GM18498 (cell line): ENCODE results near the gene ULK1.

Experiments used
- ATAC-seq: cut with Tn5 transposase; IDR thresholded peaks from one replicate; pipeline ENCODE4 v1.9.1; 2021; ENCODE audit warnings: mild to moderate bottlenecking, moderate library complexity; ENCODE audit not compliant: unreplicated experiment

Gene ULK1

DNA sequence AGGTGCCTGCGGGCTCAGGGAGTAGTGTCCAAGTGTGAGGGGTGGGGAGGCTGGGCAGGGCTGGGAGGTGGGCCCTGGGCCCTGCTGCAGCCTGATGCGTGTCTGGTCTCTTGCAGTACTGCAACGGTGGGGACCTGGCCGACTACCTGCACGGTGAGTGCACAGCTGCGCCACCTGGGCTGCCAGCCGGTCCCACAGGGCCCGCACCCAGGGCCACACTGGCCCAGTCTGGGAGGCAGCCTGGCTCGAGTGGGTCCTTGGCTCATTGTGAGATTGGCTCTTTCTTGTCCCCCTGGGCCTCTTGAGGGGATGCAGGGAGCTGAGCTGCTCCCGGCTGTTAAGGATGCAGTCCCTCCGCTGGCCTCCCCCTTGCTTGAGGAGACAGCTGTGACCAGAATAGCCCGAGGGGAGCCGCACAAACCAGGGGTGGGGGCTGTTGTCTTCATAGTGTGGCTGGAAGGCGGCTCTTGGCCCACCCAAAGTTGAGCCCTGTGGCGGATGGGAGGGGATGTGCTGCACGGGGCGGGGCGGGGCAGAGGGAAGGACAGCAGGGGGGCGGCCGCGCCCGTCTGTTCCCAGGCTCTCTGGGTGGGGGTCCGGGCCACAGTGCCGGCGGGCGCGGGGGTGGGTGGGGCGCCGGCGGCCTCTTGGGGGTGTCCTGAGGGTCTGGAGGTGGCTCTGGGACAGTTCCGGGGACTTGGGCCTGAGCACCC, 13.1 kb downstream of the ULK1 start:
- ATAC-seq: no peak

- no peak for ATAC-seq
Observed at GRCh38 chr12:131908092-131909080, 14.0 kb downstream of the ULK1 start.

GRCh38 chr12:131909081-131909751, 14.8 kb downstream of the ULK1 start:
- no peak for ATAC-seq

- ATAC-seq: no peak
Observed at GRCh38 chr12:131909752-131910219, 15.4 kb downstream of the ULK1 start.

DNA sequence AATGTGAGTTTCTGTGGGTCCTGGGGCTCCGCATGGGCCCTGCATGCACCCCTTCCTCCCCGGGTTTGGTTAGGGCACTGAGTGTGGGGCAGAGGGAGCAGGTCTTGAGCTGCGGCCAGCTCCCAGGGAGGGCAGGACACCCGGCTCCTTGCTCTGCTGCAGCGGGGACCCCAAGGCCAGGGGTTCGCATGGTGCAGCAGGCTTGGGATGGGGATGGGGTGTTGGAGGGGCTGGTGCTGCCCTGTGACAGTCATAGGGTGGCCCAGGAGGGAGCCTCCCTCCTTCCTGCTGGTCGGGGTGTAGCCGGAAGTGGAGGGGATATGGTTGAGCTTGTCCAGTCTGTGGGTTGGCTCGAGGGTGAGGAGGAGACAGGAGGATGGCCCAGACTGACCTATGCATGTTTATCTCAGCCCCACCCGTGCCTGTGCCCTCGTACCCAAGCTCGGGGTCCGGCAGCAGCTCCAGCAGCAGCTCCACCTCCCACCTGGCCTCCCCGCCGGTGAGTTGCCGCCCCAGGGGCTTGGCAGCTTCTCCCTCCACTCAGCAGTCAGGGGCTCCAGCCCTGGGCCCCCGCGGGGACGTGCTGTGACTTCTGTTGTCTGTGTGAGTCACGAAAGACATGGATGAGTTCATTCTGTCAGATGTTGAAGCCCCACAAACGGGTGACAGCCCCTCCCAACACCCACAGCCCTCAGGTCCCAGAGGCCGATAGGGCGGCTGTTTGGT, 16.0 kb downstream of the ULK1 start:
- no peak for ATAC-seq

DNA sequence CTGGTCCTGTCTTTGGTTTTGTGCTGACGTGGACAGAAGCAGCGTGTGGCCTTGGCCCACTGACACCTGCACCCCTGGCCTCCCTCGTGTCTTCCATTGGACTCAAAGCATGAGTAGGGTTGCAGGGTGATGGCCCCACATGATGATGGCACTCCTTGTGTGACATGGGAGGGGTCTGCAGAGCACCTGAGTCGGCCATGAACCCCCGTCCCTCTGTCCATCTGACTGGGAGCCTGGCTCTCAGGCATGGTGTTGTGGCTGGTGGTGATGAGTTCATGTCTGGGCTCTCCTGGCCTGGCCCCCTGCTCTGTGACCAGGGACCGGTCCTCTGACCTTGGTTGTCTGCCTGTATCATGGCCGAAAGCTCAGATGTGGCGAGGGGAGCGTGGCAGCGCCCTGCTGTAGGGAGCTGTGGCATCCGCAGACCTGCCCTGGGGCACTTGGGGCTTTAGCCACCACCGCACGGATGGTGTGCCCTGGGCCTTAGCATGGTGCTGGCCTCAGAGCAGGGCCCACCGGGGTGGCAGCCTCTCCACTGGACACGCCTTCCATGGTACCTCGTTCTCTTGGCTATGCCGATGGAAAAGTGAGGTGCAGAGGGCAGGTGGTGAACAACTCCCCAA, 16.7 kb downstream of the ULK1 start:
- ATAC-seq: no peak

DNA sequence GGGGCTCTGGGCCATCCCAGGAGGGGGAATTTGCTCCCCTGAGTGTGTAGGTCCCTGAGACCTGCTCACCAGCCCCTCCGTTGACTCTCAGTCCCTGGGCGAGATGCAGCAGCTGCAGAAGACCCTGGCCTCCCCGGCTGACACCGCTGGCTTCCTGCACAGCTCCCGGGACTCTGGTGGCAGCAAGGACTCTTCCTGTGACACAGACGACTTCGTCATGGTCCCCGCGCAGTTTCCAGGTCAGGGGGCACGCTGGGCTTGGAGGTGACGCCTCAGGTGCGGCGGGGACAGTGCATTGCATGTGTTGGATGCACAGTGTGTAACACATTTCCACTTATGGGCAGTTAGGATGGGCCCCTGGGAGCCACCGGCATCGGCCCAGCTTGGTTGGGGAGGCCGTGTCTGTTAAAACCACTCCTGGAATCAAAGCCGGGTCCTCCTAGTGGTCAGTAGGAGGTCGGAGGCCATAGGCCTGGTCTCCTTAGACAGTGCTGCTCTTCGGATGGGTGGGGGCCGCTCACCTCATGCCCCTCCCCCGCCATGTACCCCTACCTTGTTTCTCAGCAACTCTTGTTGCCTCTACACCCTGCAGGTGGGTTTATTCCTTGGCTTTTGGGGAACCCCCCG, 17.5 kb downstream of the ULK1 start:
- no peak for ATAC-seq

- ATAC-seq: no peak
Observed at GRCh38 chr12:131912518-131913274, 18.3 kb downstream of the ULK1 start.

GRCh38 chr12:131913666-131914065, 19.2 kb downstream of the ULK1 start:
- ATAC-seq: no peak

- no peak for ATAC-seq
Observed at GRCh38 chr12:131914179-131914702, 19.8 kb downstream of the ULK1 start.

DNA sequence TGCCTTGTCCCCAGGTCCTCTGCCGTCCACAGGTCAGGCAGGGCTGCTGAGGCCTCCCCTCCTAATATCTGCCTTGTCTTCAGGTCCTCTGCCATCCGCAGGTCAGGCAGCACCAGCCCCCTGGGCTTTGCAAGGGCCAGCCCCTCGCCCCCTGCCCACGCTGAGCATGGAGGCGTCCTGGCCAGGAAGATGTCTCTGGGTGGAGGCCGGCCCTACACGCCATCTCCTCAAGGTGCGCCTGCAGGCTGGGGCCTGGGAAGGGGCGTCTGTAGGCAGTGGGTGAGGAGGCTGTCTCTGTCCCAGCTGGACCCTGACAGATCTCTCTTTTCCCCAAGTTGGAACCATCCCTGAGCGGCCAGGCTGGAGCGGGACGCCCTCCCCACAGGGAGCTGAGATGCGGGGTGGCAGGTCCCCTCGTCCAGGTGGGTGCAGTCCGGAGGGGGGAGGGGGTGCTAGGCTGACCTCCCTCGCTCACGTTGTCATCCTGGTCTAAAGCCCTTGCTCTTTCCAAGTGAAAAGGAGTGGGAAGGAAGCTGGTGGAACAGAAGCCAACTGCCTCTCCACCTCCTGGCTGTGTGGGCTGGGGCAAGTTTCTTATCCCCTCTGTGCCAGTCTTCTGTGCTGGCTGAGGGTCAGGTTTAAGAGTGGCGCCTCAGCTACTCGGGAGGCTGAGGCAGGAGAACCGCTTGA, 20.7 kb downstream of the ULK1 start:
- ATAC-seq: no peak

- ATAC-seq: no peak
Observed at GRCh38 chr12:131915823-131916222, 21.4 kb downstream of the ULK1 start.

GRCh38 chr12:131916306-131917138, 22.1 kb downstream of the ULK1 start:
- ATAC-seq: no peak

- no peak for ATAC-seq
Observed at GRCh38 chr12:131917139-131917710, 22.8 kb downstream of the ULK1 start.

DNA sequence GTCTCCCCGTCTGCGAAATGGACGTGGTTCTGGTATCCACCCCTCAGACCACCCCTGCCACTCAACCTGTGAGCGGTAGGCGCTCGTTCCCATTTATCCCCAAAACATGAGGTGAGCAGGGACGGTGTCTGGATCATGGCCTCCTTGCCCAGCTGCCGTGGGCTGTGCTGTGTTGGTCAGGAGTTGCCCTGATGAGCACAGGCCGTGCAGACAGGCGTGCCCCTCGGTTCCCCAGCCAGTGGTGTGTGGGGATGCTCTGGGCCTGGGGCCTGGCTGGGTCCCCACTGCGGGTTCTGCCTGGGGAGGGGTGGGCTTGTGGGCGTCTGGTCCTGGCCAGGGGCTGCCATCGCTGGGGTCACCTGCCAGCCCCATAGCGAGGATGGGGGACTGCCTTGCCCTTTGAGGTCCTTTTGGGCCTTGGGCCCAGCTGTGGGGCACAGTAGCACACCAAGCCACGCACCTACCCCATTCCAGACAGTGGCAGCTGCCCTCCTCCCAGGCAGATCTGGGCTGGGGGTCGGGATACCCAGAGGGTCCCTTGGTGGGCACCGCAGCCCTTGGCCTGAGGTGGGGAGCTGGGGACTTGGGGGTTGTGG, 23.4 kb downstream of the ULK1 start:
- ATAC-seq: no peak

DNA sequence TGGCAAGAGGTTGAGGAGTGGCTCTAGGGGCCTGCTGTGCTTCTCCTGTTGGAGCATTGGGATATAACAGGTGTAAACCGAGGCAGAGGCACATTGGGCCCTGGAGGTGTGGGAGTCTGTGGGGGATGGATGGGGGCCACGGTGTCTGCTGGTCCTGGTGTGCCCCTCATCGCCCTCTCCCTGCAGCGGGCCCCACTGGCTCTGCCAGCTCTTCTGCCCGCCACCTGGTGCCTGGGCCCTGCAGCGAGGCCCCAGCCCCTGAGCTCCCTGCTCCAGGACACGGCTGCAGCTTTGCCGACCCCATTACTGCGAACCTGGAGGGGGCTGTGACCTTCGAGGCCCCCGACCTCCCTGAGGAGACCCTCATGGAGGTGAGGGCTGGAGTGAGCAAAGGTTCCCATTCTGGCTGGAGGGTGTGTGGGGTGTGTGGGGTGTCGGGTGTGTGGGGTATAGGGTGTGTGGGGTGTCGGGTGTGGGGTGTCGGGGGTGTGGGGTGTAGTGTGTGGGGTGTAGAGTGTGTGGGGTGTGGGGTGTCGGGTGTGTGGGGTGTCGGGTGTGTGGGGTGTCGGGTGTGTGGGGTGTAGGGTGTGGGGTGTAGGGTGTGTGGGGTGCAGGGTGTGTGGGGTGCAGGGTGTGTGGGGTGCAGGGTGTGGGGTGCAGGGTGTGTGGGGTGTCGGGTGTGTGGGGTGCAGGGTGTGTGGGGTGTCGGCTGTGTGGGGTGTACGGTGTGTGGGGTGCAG, 24.1 kb downstream of the ULK1 start:
- no peak for ATAC-seq
